Fibroblast of pulmonary artery (primary cell): ENCODE results near the gene VCL.

Experiments
- DNase-seq: peaks from one replicate; pipeline ENCODE4 v3.0.0-alpha.2; 2010; ENCODE audit warnings: low read depth
- H3K4me3 ChIP-seq: replicated peaks from 2 replicates; pipeline ENCODE4 v1.5.1; 2011; ENCODE audit warnings: low read depth, mild to moderate bottlenecking, control low read depth, low read length, moderate library complexity
- CTCF ChIP-seq: IDR thresholded peaks from 2 replicates; pipeline ENCODE4 v1.5.1; 2011; ENCODE audit warnings: mild to moderate bottlenecking, control low read depth, low read length, inconsistent platforms; ENCODE audit errors: missing control alignments

Gene VCL

DNA sequence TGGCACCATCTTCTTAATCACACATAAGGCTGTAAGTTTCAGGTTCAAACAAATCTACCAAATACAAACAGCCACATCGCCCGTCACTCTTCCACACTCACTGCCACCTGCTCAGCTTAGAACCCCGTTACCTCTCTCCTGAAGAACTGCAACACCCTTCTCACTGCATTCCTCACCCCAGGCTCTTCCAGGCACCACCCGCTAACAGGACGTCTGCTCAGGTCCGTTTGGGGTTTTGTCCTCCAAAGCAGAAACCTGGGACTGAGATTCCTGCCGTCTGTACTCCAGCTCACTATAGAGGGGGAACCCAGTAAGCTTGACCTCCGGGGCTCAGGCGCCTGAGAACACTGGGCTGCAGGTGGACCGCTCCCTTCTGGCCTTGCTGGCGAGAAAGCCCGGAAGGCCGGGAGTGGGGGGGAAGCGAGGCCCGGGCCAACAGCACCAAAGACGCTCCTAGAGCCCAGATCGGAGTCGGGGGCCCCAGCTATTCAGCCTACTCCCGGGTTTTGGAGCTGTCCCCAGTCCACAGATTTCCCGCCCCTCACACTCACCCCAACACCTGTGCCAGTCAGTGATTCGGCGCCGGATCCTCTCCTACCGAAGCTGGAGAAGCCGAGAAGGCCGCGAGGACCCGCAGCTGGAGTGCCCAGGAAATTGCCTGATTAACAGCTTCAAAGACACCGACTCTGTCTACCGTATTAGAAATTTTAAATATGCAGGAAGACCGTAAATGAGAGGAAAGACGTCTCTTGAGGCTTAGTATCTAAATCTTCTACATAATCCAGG lies 152.5 kb downstream of the VCL start, which contains the start of gene AP3M1:
AP3M1 (minus strand) TSS at position 625 of the 786 bp plus-strand sequence. CDS start 12,449 bp downstream, outside the sequence.
- H3K4me3 ChIP-seq: peak within 1 kb of the TSS; percentile 95
- DNase-seq: no peak
- TF ChIP-seq CTCF: no peak

DNA sequence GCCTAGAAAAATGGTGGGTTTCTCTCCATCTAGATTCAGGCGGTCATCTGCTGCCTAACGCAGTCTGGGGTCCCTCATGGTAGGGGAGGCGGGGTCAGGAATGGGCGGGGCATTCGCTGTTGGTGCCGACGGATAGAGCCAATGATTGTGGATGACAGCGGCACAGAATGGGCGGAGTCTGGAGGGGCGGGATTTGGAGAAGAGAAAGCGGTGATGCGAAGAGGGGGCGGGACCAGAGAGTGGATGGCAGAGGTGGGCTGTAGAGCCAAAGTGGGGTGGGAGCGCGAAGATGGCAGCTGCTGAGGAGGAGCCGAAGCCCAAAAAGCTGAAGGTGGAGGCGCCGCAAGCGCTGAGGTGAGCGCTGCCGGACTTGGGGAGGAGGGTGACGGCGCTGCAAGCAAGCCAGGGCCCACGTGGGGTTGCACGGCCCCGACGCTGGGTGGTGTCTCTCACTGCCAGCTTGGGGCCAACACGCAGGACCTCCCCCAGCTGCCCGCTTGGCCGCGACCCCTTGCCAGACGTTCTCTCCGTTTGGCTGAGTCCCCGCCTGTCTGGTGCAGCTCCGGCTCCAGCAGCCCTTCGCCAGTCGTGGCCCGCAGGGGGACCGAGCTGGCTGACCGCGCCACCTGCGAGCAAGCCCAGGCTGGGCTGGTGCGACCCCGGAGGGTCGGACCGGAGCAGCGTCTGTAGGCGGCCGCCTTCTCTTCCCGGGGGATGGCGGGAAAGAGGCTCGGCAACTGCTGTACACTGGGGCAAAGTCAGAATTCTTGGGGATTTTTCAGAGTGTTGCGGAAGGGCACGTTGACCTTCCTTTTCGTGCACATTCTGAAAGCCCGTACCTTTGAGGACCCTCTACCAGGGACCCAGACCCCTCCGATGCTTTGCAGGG lies 153.3 kb downstream of the VCL start, which contains the start of gene ADK:
ADK (plus strand) TSS at position 232 of the 889 bp plus-strand sequence; CDS start at position 290, 58 bp downstream.
- TF ChIP-seq CTCF: peak; percentile 0
- DNase-seq: peak; percentile 98
- peak within 1 kb of the TSS; percentile 95 for H3K4me3 ChIP-seq

DNA sequence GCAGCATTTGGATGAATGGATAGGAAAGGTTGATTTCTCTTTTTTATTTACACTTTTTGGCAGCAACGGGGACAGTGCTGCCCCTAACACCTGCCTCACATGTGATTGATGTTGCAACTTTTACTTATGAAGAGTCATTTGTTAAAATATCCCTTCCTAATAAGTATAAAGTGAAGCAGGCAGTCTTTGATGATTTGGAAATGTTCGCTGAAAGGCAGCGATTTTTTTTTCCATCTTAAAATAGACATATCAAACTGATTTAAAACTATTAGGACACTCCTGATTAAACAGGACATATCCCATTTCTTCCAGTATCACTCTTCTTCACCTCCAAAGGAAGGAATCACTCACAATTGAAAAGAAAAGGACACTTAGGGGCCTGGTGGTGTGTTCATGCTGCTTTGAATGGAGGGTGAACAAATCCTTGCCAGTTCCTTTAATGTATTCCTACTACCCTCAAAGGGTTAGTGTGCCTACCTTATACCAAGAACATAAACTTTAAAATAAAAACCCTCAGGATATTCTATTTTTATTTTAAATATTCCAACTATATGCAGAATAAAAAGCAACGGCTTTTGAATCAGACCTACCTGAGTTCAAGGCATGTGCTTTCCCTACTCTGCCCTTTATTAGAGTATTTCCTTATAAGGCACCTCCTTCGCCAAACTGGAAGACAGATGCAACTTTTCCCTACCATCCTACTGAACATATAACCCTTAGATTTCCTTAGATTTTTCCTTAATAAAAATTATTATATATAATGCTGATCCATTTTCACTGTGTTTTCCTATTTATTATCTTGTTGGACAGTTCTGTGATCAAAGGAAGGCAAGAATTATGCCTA lies 154.2 kb downstream of the VCL start:
- TF ChIP-seq CTCF: no peak
- no peak for DNase-seq
- peak overlapping the region; percentile 95 for H3K4me3 ChIP-seq

GRCh38 chr10:74153123-74153522 lies 155.2 kb downstream of the VCL start:
- peak; percentile 83 for DNase-seq
- peak; percentile 48 for TF ChIP-seq CTCF
- no peak overlapping the region for H3K4me3 ChIP-seq

DNA sequence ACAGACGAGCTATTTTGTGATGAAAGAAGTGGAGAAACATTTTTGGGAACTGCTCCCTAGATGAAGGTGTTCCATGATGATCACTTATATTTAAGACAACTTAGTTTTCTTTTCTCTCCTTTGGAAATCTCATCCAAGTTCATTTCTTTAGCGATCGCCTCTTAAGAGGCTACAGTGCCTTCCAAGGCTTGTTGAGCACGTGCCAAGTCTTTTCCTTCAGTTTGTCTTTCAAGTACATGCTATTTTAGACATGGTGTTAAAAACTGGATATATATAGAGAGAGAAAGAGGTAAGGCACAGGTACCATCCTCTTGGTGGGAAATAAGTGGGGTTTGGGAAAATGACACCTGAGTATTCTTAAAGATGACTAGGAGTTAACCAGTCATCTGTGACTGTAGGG lies 155.8 kb downstream of the VCL start:
- H3K4me3 ChIP-seq: no peak overlapping the region
- no peak for DNase-seq
- TF ChIP-seq CTCF: no peak

DNA sequence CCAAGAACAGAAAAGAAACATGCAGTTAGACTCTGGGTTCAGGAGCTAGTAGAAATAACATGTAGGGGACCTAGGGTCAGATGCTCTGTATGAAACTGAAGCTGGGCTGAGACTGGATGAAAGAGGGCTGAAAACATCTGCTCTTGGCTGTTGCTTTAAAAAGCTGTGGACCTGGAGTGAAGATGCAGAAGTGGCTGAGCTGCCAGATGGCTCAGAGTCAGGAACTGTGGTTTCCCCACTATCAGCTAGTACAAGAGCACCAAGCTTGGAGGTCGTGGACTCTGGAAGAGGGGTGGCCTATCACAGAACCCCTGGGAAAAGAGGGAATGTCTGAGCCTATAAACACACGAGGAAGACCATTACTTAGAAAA lies 159.0 kb downstream of the VCL start:
- no peak overlapping the region for H3K4me3 ChIP-seq
- DNase-seq: peak; percentile 66
- no peak for TF ChIP-seq CTCF
